ENCODE results near the gene ICE1.
A peak's percentile ranks its signal among the peaks of the same experiment; 100 is the strongest.
"Not testable (repeated sequence)": the region's sequence is repeated elsewhere in the genome, so short reads cannot be mapped to it uniquely, and the experiment has no call there.

The ICE1 gene

DNA sequence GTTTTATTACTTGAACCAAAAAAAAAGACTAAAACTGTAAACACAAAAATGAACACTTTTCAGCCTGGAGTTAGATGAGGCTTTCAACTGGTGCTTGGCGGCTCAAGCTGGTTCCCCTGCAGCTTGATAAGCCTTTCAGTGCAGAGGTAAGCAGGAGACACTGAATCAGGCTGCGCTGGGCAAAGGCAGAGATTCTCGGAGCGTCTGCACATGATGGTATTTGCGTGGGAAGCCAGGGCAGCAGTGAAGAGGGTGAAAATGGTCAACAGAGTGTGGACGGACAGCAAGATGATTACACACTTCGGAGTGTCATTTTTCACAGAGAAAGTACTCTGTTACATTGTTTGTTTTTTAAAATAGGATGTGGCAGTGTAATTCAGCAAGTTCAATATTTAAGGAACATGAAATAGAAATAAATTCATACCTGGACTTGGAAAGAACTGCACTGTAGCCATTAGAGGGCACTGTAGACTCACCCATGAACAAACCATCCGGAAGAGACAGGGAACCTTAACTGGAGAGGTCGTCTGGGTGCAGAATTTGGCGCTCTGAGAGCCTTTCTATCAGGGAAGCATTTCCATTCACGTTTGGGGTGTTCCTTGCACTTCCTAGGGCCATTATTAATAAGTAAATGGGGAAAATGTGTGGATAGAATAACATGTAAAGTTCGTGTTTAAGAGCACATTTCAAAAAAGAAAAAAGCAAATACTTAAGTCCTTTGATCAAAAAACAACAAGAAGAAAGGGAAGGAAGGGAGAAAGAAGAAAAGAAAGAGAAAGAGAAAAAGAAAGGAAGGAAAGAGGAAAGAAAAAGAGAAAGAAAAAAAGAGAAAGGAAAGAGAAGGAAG is 69.8 kb downstream of the ICE1 start:
- Histone ChIP-seq H3K27me3 (ENCODE audit: insufficient read depth, low read length) (no peaks in the 10 kb centered on the region), H3K4me3 (ENCODE audit: low read length) (no peak overlapping the region), H3K9me3 (ENCODE audit: low read length) (no peaks in the 10 kb centered on the region), H3K36me3 (ENCODE audit: insufficient read depth, low read length) (peaks cover 15% of the 10 kb centered on the region), H2AFZ (ENCODE audit: low read depth, low read length) (no peak overlapping the region), H3K4me1 (ENCODE audit: insufficient read depth, low read length) (peaks cover 10% of the 10 kb centered on the region)

DNA sequence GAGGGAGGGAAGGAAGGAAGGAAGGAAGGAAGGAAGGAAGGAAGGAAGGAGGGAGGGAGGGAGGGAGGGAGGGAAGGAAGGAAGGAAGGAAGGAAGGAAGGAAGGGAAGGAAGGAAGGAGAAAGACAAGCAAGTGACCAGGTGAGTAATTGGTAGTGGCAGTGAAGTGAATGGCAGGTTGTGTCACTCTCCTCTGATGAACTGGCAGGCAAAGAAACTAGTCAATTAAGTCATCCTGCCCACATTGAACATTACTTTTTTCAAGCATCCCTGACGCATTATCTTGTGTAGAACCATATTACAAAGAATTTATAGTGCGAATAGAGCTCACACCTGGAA is 70.4 kb downstream of the ICE1 start:
- H3K9me3 ChIP-seq (ENCODE audit: low read length); H3K27me3 ChIP-seq (ENCODE audit: insufficient read depth, low read length); H2AFZ ChIP-seq (ENCODE audit: low read depth, low read length); H3K4me3 ChIP-seq (ENCODE audit: low read length): not testable (repeated sequence)
- Histone ChIP-seq H3K4me1 (ENCODE audit: insufficient read depth, low read length) (peaks cover 13% of the 10 kb centered on the region), H3K36me3 (ENCODE audit: insufficient read depth, low read length) (peaks cover 12% of the 10 kb centered on the region)

DNA sequence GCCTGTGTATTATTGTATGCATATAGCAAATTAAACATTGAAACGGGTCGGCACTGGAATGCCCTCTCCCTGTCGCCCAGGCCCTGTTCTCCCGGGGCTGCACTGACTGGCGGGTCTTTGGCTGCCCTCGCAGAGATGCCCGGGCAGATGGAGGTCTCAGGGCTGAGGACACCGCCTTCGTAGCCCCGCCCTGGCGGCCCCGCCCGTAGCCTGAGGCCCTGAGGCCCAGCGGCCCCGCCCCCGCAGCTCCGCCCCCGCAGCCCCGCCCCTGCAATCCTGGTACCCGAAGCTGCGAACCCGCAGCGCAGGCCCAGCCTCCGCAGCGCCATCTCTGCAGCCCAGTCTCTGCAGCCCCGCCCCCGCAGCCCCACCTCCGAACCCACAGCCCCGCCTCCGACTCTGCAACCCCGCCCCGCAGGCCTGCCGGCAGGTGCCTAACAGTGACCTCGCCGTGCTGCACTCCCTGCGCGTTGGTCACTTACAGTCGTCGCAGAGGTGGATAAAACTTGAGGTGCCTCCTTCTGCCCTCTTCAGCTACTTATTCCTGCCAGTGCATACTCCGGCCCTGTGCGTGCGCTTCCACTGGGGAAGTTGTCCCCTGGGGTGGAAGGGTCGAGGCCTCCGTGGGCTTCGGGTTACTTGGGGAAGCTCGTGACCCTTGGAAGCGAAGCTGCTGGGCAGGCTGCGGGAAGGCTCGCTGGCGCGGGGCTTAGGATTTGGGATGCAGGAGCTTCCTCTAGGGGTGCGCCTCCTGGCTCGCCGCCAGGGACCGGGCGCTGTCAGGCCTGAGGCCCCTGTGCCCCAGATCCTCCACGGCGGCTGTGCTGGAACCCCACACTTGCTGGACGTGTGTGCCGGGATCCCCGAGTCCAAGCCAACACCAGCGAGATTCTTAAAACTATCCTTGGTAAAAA is 72.3 kb downstream of the ICE1 start:
- Histone ChIP-seq H3K4me3 (ENCODE audit: low read length) (no peak overlapping the region), H3K9me3 (ENCODE audit: low read length) (no peaks in the 10 kb centered on the region), H3K36me3 (ENCODE audit: insufficient read depth, low read length) (peaks cover 4% of the 10 kb centered on the region), H3K4me1 (ENCODE audit: insufficient read depth, low read length) (peaks cover 13% of the 10 kb centered on the region), H2AFZ (ENCODE audit: low read depth, low read length) (no peak overlapping the region), H3K27me3 (ENCODE audit: insufficient read depth, low read length) (no peaks in the 10 kb centered on the region)

DNA sequence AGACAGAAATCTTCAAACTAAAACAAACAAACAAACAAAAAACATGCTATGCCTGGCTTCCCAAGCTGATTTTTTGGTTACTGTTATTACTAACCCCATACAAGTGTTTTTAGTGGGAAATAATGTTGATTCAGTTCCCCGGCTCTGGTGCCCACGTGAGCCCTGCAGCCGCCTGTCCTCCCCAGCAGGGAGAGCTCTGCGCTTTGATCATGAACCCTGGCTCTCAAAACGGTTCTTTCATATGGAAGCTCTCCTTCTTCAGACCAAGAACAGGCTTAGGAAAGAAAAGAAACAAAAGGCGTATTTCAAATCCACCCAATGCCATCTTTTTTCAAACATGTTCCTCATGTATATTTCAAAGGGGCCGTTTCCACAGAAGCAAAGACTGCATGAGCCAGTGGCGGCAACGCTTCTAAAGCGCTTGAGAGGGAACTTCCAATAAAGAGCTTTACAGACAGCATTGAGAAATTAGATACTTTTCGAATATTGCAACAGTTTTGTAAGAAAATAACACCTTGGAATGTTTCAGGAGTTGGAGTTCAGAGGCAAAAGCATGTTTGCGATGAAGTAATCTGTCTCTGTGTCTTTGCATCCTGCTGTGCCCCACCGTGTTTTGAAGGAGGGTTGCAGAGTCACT is 74.8 kb downstream of the ICE1 start:
- no peaks in the 10 kb centered on the region for H3K36me3 ChIP-seq (ENCODE audit: insufficient read depth, low read length)

DNA sequence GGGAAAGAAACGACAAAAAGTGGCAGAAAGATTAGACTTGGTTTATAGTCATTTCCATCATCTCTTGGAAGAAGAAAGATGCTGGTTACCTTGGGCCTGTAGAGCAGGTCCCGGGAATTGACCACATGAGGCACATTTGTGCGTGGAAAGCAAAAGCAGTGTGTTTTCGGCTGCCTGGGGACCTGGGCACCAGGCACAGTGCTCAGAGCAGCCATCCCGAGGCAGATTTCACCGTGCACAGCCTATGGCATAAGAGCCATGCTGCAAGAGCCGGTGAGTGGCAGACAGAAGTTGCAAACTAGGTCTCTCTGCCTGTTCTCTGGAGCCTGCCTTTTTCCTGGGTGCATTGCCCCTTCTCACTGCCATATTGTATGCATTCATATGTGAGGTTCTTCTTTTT is 77.0 kb downstream of the ICE1 start:
- H3K36me3 ChIP-seq (ENCODE audit: insufficient read depth, low read length), result no peaks in the 10 kb centered on the region
- H2AFZ ChIP-seq (ENCODE audit: low read depth, low read length), result no peak overlapping the region
- H3K4me3 ChIP-seq (ENCODE audit: low read length), result no peak overlapping the region
- H3K27me3 ChIP-seq (ENCODE audit: insufficient read depth, low read length), result no peaks in the 10 kb centered on the region
- peaks cover 13% of the 10 kb centered on the region for H3K4me1 ChIP-seq (ENCODE audit: insufficient read depth, low read length)
- no peaks in the 10 kb centered on the region for H3K9me3 ChIP-seq (ENCODE audit: low read length)

More for the DNA sequence above, 74.8 kb downstream of the ICE1 start:
- no peak overlapping the region for H3K4me3 ChIP-seq (ENCODE audit: low read length)
- H3K27me3 ChIP-seq (ENCODE audit: insufficient read depth, low read length), result no peaks in the 10 kb centered on the region
- no peaks in the 10 kb centered on the region for H3K9me3 ChIP-seq (ENCODE audit: low read length)
- peaks cover 13% of the 10 kb centered on the region for H3K4me1 ChIP-seq (ENCODE audit: insufficient read depth, low read length)
- peak overlapping the region; percentile 80 for H2AFZ ChIP-seq (ENCODE audit: low read depth, low read length)

DNA sequence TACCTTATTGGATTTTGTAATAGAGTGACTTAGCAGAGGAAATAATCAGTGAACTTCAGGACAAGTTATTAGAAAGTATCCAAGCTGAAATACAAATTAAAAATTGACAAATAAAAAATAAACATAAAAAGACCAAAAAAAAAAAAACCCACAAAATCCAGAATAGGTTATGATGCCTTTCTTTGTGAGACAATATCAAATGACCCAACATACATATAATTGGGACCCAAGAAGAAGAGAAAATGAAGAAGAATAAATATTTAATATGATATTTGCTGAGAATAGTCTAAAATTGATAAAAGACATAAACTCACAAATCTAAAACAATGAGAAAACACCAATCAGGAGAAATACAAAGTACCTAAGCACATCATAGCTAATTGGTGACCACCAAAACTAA is 81.8 kb downstream of the ICE1 start:
- Histone ChIP-seq H3K27me3 (ENCODE audit: insufficient read depth, low read length) (no peaks in the 10 kb centered on the region), H3K4me3 (ENCODE audit: low read length) (no peak overlapping the region), H3K36me3 (ENCODE audit: insufficient read depth, low read length) (no peaks in the 10 kb centered on the region), H2AFZ (ENCODE audit: low read depth, low read length) (no peak overlapping the region), H3K9me3 (ENCODE audit: low read length) (no peaks in the 10 kb centered on the region), H3K4me1 (ENCODE audit: insufficient read depth, low read length) (no peaks in the 10 kb centered on the region)

DNA sequence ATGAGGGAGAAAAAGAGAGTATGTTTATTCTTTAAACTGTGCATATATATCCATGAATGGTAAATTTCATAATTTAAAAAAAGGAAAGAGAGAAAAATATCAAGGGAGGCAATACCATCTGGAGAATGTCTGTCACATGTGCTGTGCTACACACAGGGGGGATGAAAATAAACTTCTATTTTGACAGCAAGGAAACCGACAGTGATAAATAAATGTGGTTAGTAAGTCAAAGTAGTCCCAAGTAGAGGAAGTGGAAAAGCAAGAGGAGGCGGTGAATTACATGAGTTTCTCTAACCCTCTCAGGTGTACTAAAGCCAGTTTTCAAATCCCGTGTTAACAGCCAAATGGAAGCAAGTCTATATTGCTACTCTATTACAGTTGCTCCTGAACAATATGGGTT is 83.3 kb downstream of the ICE1 start:
- no peaks in the 10 kb centered on the region for H3K9me3 ChIP-seq (ENCODE audit: low read length)

DNA sequence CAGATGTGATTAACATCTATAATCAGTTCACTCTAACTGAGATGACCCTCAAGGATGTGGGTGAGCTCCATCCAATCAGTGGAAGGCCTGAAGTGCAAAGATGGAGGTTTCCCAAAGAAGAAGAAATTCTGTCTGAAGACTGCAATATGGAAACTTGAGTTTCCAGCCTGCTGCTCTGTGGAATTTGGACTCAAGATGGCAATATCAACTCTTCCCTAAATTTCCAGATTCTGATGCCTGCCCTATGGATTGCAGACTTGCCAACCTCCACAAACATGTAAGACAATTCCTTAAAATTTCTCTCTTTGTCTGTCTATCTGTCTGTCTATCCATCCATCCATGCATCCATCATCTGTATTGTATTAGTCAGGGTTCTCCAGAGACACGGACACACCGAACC is 85.9 kb downstream of the ICE1 start:
- Histone ChIP-seq H3K4me1 (ENCODE audit: insufficient read depth, low read length) (no peaks in the 10 kb centered on the region), H3K9me3 (ENCODE audit: low read length) (no peaks in the 10 kb centered on the region), H3K27me3 (ENCODE audit: insufficient read depth, low read length) (no peaks in the 10 kb centered on the region), H3K4me3 (ENCODE audit: low read length) (no peak overlapping the region), H3K36me3 (ENCODE audit: insufficient read depth, low read length) (no peaks in the 10 kb centered on the region), H2AFZ (ENCODE audit: low read depth, low read length) (no peak overlapping the region)

More for the DNA sequence above, 83.3 kb downstream of the ICE1 start:
- H3K4me3 ChIP-seq (ENCODE audit: low read length), result no peak overlapping the region
- no peaks in the 10 kb centered on the region for H3K36me3 ChIP-seq (ENCODE audit: insufficient read depth, low read length)
- H3K4me1 ChIP-seq (ENCODE audit: insufficient read depth, low read length), result no peaks in the 10 kb centered on the region
- no peak overlapping the region for H2AFZ ChIP-seq (ENCODE audit: low read depth, low read length)
- H3K27me3 ChIP-seq (ENCODE audit: insufficient read depth, low read length), result no peaks in the 10 kb centered on the region

DNA sequence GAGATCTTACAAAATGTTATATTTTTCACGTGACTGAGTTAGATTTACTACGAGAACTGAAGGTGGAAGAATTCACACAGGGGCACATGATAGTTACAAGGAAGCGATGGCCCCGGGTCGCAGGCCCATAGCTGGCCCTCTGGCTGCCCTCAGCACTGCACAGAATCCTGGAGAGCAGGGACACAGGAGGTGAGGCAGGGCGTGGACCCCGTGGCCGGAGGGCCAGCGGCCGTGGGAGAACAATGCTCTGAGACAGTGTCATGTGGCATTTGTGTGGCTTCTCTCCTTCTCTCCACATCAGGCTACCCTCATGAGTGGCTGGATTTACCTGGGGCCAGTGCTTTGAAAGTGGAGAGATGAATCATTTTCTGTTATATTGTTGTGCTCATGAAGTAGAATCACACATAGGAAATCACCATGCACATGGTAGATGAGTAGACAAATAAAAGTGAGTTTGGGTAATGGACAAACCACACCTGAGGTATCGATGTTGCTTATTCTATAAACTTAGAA is 89.5 kb downstream of the ICE1 start:
- Histone ChIP-seq H3K9me3 (ENCODE audit: low read length) (no peaks in the 10 kb centered on the region), H3K4me3 (ENCODE audit: low read length) (no peak overlapping the region), H3K27me3 (ENCODE audit: insufficient read depth, low read length) (no peaks in the 10 kb centered on the region), H2AFZ (ENCODE audit: low read depth, low read length) (no peak overlapping the region), H3K36me3 (ENCODE audit: insufficient read depth, low read length) (no peaks in the 10 kb centered on the region), H3K4me1 (ENCODE audit: insufficient read depth, low read length) (no peaks in the 10 kb centered on the region)

DNA sequence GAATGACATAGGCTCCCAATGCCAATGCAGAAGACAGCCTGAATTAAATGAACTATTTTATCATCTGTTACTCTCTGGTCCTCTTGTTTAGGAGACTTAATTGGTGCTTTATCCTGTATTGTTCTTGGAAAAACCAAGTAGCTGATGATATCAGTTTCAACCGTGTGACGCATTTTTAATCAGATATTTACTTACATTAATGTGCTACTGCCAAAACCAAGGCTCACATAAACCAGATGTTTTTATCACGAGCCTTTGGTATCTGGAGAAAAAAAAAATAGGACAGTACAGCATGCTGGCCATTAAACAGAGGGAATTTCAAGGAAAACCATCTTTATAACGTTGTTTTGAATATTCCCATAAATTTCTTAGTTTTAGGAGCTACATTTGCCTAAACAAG is 90.1 kb downstream of the ICE1 start:
- Histone ChIP-seq H3K36me3 (ENCODE audit: insufficient read depth, low read length) (no peaks in the 10 kb centered on the region), H3K27me3 (ENCODE audit: insufficient read depth, low read length) (no peaks in the 10 kb centered on the region), H3K4me3 (ENCODE audit: low read length) (no peak overlapping the region), H3K9me3 (ENCODE audit: low read length) (no peaks in the 10 kb centered on the region), H3K4me1 (ENCODE audit: insufficient read depth, low read length) (no peaks in the 10 kb centered on the region), H2AFZ (ENCODE audit: low read depth, low read length) (no peak overlapping the region)

DNA sequence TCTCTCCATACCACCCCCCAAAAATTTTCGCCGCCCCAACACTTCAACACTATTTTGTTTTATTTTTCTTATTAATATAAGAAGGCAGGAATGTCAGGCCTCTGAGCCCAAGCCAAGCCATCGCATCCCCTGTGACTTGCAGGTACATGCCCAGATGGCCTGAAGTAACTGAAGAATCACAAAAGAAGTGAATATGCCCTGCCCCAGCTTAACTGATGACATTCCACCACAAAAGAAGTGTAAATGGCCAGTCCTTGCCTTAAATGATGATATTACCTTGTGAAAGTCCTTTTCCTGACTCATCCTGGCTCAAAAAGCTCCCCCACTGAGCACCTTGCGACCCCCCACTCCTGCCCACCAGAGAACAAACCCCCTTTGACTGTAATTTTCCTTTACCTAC is 98.1 kb downstream of the ICE1 start:
- not testable (repeated sequence) for H3K9me3 ChIP-seq (ENCODE audit: low read length); H3K36me3 ChIP-seq (ENCODE audit: insufficient read depth, low read length); H3K4me3 ChIP-seq (ENCODE audit: low read length); H2AFZ ChIP-seq (ENCODE audit: low read depth, low read length); H3K4me1 ChIP-seq (ENCODE audit: insufficient read depth, low read length); H3K27me3 ChIP-seq (ENCODE audit: insufficient read depth, low read length)

DNA sequence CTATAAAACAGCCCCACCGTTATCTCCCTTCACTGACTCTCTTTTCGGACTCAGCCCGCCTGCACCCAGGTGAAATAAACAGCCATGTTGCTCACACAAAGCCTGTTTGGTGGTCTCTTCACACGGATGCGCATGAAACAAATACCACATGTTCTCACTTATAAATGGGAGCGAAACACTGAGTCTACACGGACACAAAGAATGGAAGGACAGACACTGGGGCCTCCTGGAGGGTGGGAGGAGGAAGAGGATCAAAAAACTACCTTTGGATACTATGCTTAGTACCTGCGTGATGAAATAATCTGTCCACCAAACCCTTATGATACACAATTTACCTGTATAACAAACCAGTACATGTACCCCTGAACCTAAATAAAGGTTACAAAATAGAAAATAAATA is 98.6 kb downstream of the ICE1 start:
- no peaks in the 10 kb centered on the region for H3K4me1 ChIP-seq (ENCODE audit: insufficient read depth, low read length)
- H3K36me3 ChIP-seq (ENCODE audit: insufficient read depth, low read length), result no peaks in the 10 kb centered on the region
- H3K4me3 ChIP-seq (ENCODE audit: low read length), result no peak overlapping the region
- H3K9me3 ChIP-seq (ENCODE audit: low read length), result no peaks in the 10 kb centered on the region
- no peak overlapping the region for H2AFZ ChIP-seq (ENCODE audit: low read depth, low read length)
- H3K27me3 ChIP-seq (ENCODE audit: insufficient read depth, low read length), result no peaks in the 10 kb centered on the region

DNA sequence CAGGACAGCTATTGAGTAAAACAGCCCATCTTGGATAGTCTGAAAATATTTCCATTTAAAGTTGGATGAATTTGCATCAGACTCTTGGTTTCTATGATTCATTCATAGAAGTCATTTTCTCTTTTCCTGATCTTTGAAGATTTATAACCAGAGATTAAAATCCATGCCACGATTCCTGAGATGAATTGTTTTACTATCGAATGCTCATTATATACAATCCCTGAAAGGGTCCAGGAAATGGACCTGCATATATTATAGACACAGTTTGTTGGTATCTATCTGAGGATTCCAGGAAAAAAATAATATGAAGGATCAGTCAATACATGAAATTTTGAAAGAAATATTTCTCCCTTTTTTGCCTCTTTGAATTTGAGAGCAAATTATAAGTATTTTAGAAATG is 99.0 kb downstream of the ICE1 start:
- Histone ChIP-seq H2AFZ (ENCODE audit: low read depth, low read length) (no peak overlapping the region), H3K36me3 (ENCODE audit: insufficient read depth, low read length) (no peaks in the 10 kb centered on the region), H3K9me3 (ENCODE audit: low read length) (no peaks in the 10 kb centered on the region), H3K4me1 (ENCODE audit: insufficient read depth, low read length) (no peaks in the 10 kb centered on the region), H3K27me3 (ENCODE audit: insufficient read depth, low read length) (no peaks in the 10 kb centered on the region), H3K4me3 (ENCODE audit: low read length) (no peak overlapping the region)

All from neuron (in vitro differentiated cells).